T-helper 2 cell treated with Interferon-gamma antibody and Interleukin-4, amounts not matched to agents 5 μg/mL and 100 μg/mL, for 36 hours (primary cell): ENCODE measurements around the gene AVL9.

Source experiments
- DNase-seq: peaks from one replicate; pipeline ENCODE4 v3.0.0; 2021; ENCODE audit warnings: low spot score
- H3K27ac Mint-ChIP-seq: one replicate; pipeline ENCODE4 v1.8.0; 2021; ENCODE audit warnings: mild to moderate bottlenecking, mixed read lengths
- H3K27me3 Mint-ChIP-seq: one replicate; pipeline ENCODE4 v1.8.0; 2021; ENCODE audit warnings: low read depth, mixed read lengths
- H3K36me3 Mint-ChIP-seq: one replicate; pipeline ENCODE4 v1.8.0; 2021; ENCODE audit warnings: low read depth, mixed read lengths
- H3K4me1 Mint-ChIP-seq: one replicate; pipeline ENCODE4 v1.8.0; 2021; ENCODE audit warnings: low read depth, mixed read lengths
- H3K4me3 Mint-ChIP-seq: one replicate; pipeline ENCODE4 v1.8.0; 2022; ENCODE audit warnings: mild to moderate bottlenecking, moderate library complexity, mixed read lengths
- H3K9me3 Mint-ChIP-seq: one replicate; pipeline ENCODE4 v1.8.0; 2021; ENCODE audit warnings: mixed read lengths

AVL9 gene

GRCh38 chr7:32506266-32507054 lies 11.2 kb downstream of the AVL9 start:
- Mint-ChIP-seq H3K9me3 (peaks cover 5% of the 10 kb centered on the region), H3K4me3 (peak overlapping the region; percentile 32), H3K27ac (no peak overlapping the region), H3K27me3 (no peaks in the 10 kb centered on the region), H3K36me3 (peaks cover 20% of the 10 kb centered on the region), H3K4me1 (peaks cover 29% of the 10 kb centered on the region)
- peak; percentile 28 for DNase-seq

- no peak for DNase-seq
- H3K27ac Mint-ChIP-seq = no peak overlapping the region
- peaks cover 5% of the 10 kb centered on the region for H3K9me3 Mint-ChIP-seq
- H3K4me1 Mint-ChIP-seq = peaks cover 27% of the 10 kb centered on the region
- H3K27me3 Mint-ChIP-seq = no peaks in the 10 kb centered on the region
- H3K4me3 Mint-ChIP-seq = no peak overlapping the region
- peaks cover 24% of the 10 kb centered on the region for H3K36me3 Mint-ChIP-seq
Measured at GRCh38 chr7:32507414-32507813, 12.1 kb downstream of the AVL9 start.

- Mint-ChIP-seq H3K27me3 (no peaks in the 10 kb centered on the region), H3K4me1 (peaks cover 25% of the 10 kb centered on the region), H3K27ac (no peak overlapping the region), H3K9me3 (peaks cover 16% of the 10 kb centered on the region), H3K36me3 (peaks cover 52% of the 10 kb centered on the region), H3K4me3 (no peak overlapping the region)
- no peak for DNase-seq
Measured at GRCh38 chr7:32511791-32512190, 16.5 kb downstream of the AVL9 start.

- Mint-ChIP-seq H3K4me3 (no peak overlapping the region), H3K4me1 (peaks cover 17% of the 10 kb centered on the region), H3K36me3 (peaks cover 50% of the 10 kb centered on the region)
Measured at GRCh38 chr7:32513210-32513609, 17.9 kb downstream of the AVL9 start.

GRCh38 chr7:32515890-32516550 lies 20.7 kb downstream of the AVL9 start:
- no peak for DNase-seq
- H3K27me3 Mint-ChIP-seq = no peaks in the 10 kb centered on the region
- H3K27ac Mint-ChIP-seq = peak overlapping the region; percentile 68
- H3K4me3 Mint-ChIP-seq = no peak overlapping the region
- peaks cover 17% of the 10 kb centered on the region for H3K4me1 Mint-ChIP-seq
- peaks cover 67% of the 10 kb centered on the region for H3K36me3 Mint-ChIP-seq
- peaks cover 37% of the 10 kb centered on the region for H3K9me3 Mint-ChIP-seq

More at GRCh38 chr7:32513210-32513609, 17.9 kb downstream of the AVL9 start:
- no peak for DNase-seq
- no peaks in the 10 kb centered on the region for H3K27me3 Mint-ChIP-seq
- peaks cover 24% of the 10 kb centered on the region for H3K9me3 Mint-ChIP-seq
- no peak overlapping the region for H3K27ac Mint-ChIP-seq

GRCh38 chr7:32516551-32517100 lies 21.3 kb downstream of the AVL9 start:
- peaks cover 43% of the 10 kb centered on the region for H3K9me3 Mint-ChIP-seq
- H3K4me3 Mint-ChIP-seq = no peak overlapping the region

GRCh38 chr7:32518534-32519140 lies 23.3 kb downstream of the AVL9 start:
- no peaks in the 10 kb centered on the region for H3K27me3 Mint-ChIP-seq
- H3K4me1 Mint-ChIP-seq = peaks cover 10% of the 10 kb centered on the region
- no peak overlapping the region for H3K27ac Mint-ChIP-seq
- no peak overlapping the region for H3K4me3 Mint-ChIP-seq
- H3K36me3 Mint-ChIP-seq = peaks cover 75% of the 10 kb centered on the region
- no peak for DNase-seq
- peaks cover 53% of the 10 kb centered on the region for H3K9me3 Mint-ChIP-seq

More at GRCh38 chr7:32516551-32517100, 21.3 kb downstream of the AVL9 start:
- no peak for DNase-seq
- no peak overlapping the region for H3K27ac Mint-ChIP-seq
- H3K27me3 Mint-ChIP-seq = no peaks in the 10 kb centered on the region
- peaks cover 12% of the 10 kb centered on the region for H3K4me1 Mint-ChIP-seq
- H3K36me3 Mint-ChIP-seq = peaks cover 67% of the 10 kb centered on the region

GRCh38 chr7:32519763-32520162 lies 24.5 kb downstream of the AVL9 start:
- H3K4me1 Mint-ChIP-seq = peaks cover 5% of the 10 kb centered on the region
- H3K27me3 Mint-ChIP-seq = no peaks in the 10 kb centered on the region
- peaks cover 64% of the 10 kb centered on the region for H3K36me3 Mint-ChIP-seq
- DNase-seq = no peak
- no peak overlapping the region for H3K27ac Mint-ChIP-seq
- peaks cover 48% of the 10 kb centered on the region for H3K9me3 Mint-ChIP-seq
- no peak overlapping the region for H3K4me3 Mint-ChIP-seq

- Mint-ChIP-seq H3K36me3 (peaks cover 38% of the 10 kb centered on the region), H3K27me3 (no peaks in the 10 kb centered on the region), H3K4me1 (no peaks in the 10 kb centered on the region), H3K9me3 (peaks cover 30% of the 10 kb centered on the region), H3K27ac (no peak overlapping the region), H3K4me3 (no peak overlapping the region)
- DNase-seq = no peak
Measured at GRCh38 chr7:32522746-32523530, 27.6 kb downstream of the AVL9 start.

GRCh38 chr7:32524631-32525030 lies 29.3 kb downstream of the AVL9 start:
- no peaks in the 10 kb centered on the region for H3K4me1 Mint-ChIP-seq
- no peak overlapping the region for H3K4me3 Mint-ChIP-seq
- H3K27me3 Mint-ChIP-seq = no peaks in the 10 kb centered on the region
- H3K27ac Mint-ChIP-seq = no peak overlapping the region
- H3K36me3 Mint-ChIP-seq = peaks cover 34% of the 10 kb centered on the region
- no peak for DNase-seq
- H3K9me3 Mint-ChIP-seq = peaks cover 30% of the 10 kb centered on the region

- H3K36me3 Mint-ChIP-seq = peaks cover 24% of the 10 kb centered on the region
- H3K27ac Mint-ChIP-seq = no peak overlapping the region
- no peak for DNase-seq
- peaks cover 18% of the 10 kb centered on the region for H3K9me3 Mint-ChIP-seq
- no peak overlapping the region for H3K4me3 Mint-ChIP-seq
- H3K4me1 Mint-ChIP-seq = no peaks in the 10 kb centered on the region
- no peaks in the 10 kb centered on the region for H3K27me3 Mint-ChIP-seq
Measured at GRCh38 chr7:32525839-32526238, 30.6 kb downstream of the AVL9 start.

- Mint-ChIP-seq H3K4me1 (peaks cover 2% of the 10 kb centered on the region), H3K4me3 (no peak overlapping the region), H3K27ac (no peak overlapping the region)
Measured at GRCh38 chr7:32531402-32531801, 36.1 kb downstream of the AVL9 start.

GRCh38 chr7:32532086-32532485 lies 36.8 kb downstream of the AVL9 start:
- no peak overlapping the region for H3K27ac Mint-ChIP-seq

More at GRCh38 chr7:32531402-32531801, 36.1 kb downstream of the AVL9 start:
- no peak for DNase-seq
- Mint-ChIP-seq H3K36me3 (peaks cover 7% of the 10 kb centered on the region), H3K27me3 (no peaks in the 10 kb centered on the region), H3K9me3 (no peaks in the 10 kb centered on the region)

More at GRCh38 chr7:32532086-32532485, 36.8 kb downstream of the AVL9 start:
- Mint-ChIP-seq H3K9me3 (no peaks in the 10 kb centered on the region), H3K36me3 (peaks cover 9% of the 10 kb centered on the region), H3K4me1 (peaks cover 2% of the 10 kb centered on the region), H3K4me3 (no peak overlapping the region), H3K27me3 (no peaks in the 10 kb centered on the region)
- no peak for DNase-seq
